WTC11 (cell line): Measurements from ENCODE around the gene SENP3.

Source experiments
- ATF1 ChIP-seq: sonication (generic); formaldehyde crosslinking; IDR thresholded peaks from 2 replicates; pipeline ENCODE4 v1.8.1; 2023; ENCODE audit warnings: mild to moderate bottlenecking, moderate library complexity, missing genetic modification reagents
- IRF2 ChIP-seq: sonication (generic); formaldehyde crosslinking; IDR thresholded peaks from 2 replicates; pipeline ENCODE4 v1.8.0; 2022; ENCODE audit warnings: low read depth, missing genetic modification reagents, borderline replicate concordance
- SMAD3 ChIP-seq: sonication (generic); formaldehyde crosslinking; IDR thresholded peaks from 2 replicates; pipeline ENCODE4 v1.8.0; 2022; ENCODE audit warnings: missing genetic modification reagents, mild to moderate bottlenecking, borderline replicate concordance
- TCF7 ChIP-seq: sonication (generic); formaldehyde crosslinking; IDR thresholded peaks from 2 replicates; pipeline ENCODE4 v1.8.0; 2022; ENCODE audit warnings: mild to moderate bottlenecking, low read depth, missing genetic modification reagents, moderate library complexity
- TF ChIP-seq, protein P1 (sequence below): fragments of 200-600 bp; IDR thresholded peaks from 2 replicates; pipeline ENCODE4 v1.8.0; 2022; ENCODE audit warnings: antibody characterized with exemption
- TF ChIP-seq, protein P2 (sequence below): fragments of 250-450 bp; sonication (Bioruptor Pico); IDR thresholded peaks from 2 replicates; pipeline ENCODE4 v1.9.0; 2021; ENCODE audit warnings: mild to moderate bottlenecking, borderline replicate concordance

DNA sequence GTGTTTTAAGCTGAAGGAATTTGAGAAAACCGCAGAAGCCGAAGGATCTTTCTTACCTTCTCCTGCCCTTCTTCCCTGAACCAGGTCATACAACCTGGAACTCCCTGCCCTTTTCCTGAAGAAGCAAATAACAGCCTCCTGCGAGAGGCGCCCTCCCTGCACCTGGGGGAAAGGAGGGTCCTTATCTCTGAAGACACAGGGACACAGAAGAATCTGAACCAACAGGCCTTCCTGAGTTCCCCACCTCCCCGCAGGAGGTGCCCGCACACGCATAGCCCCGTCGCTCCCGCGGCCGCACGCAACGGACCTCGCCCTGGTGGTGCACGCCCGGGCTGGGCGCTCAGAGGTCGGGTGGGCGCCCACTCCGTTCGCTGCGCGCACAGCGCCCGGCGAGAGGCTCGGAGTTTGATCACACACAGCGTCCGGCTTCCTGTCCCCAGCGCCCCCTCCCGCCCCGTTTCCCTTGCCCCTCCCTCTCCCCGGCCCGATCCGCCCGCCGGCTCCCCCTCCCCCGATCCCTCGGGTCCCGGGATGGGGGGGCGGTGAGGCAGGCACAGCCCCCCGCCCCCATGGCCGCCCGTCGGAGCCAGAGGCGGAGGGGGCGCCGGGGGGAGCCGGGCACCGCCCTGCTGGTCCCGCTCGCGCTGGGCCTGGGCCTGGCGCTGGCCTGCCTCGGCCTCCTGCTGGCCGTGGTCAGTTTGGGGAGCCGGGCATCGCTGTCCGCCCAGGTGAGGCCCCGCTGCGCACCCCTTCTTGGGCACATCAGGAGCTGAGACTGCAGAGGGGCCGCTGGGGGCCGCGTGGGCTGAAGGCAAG is 12.9 kb upstream of the SENP3 start, which contains the start of gene TNFSF12:
- TF ChIP-seq SMAD3 (CRISPR knock-in tag) (no peak), ATF1 (CRISPR knock-in tag) (no peak), TCF7 (CRISPR knock-in tag) (no peak), IRF2 (CRISPR knock-in tag) (no peak)
- TF ChIP-seq, protein P1, sequence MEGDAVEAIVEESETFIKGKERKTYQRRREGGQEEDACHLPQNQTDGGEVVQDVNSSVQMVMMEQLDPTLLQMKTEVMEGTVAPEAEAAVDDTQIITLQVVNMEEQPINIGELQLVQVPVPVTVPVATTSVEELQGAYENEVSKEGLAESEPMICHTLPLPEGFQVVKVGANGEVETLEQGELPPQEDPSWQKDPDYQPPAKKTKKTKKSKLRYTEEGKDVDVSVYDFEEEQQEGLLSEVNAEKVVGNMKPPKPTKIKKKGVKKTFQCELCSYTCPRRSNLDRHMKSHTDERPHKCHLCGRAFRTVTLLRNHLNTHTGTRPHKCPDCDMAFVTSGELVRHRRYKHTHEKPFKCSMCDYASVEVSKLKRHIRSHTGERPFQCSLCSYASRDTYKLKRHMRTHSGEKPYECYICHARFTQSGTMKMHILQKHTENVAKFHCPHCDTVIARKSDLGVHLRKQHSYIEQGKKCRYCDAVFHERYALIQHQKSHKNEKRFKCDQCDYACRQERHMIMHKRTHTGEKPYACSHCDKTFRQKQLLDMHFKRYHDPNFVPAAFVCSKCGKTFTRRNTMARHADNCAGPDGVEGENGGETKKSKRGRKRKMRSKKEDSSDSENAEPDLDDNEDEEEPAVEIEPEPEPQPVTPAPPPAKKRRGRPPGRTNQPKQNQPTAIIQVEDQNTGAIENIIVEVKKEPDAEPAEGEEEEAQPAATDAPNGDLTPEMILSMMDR = no peak
- TF ChIP-seq, protein P2, sequence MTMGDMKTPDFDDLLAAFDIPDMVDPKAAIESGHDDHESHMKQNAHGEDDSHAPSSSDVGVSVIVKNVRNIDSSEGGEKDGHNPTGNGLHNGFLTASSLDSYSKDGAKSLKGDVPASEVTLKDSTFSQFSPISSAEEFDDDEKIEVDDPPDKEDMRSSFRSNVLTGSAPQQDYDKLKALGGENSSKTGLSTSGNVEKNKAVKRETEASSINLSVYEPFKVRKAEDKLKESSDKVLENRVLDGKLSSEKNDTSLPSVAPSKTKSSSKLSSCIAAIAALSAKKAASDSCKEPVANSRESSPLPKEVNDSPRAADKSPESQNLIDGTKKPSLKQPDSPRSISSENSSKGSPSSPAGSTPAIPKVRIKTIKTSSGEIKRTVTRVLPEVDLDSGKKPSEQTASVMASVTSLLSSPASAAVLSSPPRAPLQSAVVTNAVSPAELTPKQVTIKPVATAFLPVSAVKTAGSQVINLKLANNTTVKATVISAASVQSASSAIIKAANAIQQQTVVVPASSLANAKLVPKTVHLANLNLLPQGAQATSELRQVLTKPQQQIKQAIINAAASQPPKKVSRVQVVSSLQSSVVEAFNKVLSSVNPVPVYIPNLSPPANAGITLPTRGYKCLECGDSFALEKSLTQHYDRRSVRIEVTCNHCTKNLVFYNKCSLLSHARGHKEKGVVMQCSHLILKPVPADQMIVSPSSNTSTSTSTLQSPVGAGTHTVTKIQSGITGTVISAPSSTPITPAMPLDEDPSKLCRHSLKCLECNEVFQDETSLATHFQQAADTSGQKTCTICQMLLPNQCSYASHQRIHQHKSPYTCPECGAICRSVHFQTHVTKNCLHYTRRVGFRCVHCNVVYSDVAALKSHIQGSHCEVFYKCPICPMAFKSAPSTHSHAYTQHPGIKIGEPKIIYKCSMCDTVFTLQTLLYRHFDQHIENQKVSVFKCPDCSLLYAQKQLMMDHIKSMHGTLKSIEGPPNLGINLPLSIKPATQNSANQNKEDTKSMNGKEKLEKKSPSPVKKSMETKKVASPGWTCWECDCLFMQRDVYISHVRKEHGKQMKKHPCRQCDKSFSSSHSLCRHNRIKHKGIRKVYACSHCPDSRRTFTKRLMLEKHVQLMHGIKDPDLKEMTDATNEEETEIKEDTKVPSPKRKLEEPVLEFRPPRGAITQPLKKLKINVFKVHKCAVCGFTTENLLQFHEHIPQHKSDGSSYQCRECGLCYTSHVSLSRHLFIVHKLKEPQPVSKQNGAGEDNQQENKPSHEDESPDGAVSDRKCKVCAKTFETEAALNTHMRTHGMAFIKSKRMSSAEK (CRISPR knock-in tag) = no peak
